HS-5 (cell line): ENCODE measurements around the gene ALDH1A3.

Experiments
- DNase-seq: peaks from one replicate; pipeline ENCODE4 v3.0.0-alpha.2; 2012; ENCODE audit warnings: low read depth

The ALDH1A3 gene

DNA sequence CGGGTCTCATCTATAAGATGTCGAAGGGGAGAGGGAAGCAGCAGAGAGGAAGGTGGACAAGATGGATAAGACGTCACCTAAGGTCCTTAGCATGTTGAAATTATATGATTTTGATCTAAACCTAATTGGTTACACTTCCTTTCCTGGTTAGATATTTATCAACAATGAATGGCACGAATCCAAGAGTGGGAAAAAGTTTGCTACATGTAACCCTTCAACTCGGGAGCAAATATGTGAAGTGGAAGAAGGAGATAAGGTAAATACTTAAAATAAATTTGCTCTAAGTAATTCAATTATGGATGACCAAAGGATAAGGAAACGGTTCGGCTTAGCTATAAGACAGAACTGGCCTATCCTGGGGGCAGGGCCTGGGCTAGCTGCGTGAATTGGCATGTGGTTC, 5.5 kb downstream of the ALDH1A3 start:
- DNase-seq = no peak

DNA sequence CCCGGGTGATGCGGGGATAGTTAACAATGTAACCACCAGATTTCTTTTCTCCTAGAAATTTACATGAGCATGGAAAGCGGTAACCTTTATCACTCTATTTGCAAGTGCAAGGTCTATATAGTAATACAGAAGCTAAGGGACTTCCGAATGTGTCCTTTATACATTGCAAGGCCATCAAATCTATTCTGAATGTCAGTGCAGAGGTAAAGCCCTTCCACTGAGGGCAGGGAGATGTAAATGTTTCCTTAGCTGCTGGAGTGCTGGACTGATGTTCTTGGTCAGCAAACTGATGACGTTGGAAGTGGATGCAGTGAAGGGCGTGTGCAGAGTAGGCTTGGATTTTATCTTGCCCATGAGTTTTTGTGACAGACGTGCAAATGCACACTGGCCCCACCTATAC, 6.2 kb downstream of the ALDH1A3 start:
- no peak for DNase-seq

DNA sequence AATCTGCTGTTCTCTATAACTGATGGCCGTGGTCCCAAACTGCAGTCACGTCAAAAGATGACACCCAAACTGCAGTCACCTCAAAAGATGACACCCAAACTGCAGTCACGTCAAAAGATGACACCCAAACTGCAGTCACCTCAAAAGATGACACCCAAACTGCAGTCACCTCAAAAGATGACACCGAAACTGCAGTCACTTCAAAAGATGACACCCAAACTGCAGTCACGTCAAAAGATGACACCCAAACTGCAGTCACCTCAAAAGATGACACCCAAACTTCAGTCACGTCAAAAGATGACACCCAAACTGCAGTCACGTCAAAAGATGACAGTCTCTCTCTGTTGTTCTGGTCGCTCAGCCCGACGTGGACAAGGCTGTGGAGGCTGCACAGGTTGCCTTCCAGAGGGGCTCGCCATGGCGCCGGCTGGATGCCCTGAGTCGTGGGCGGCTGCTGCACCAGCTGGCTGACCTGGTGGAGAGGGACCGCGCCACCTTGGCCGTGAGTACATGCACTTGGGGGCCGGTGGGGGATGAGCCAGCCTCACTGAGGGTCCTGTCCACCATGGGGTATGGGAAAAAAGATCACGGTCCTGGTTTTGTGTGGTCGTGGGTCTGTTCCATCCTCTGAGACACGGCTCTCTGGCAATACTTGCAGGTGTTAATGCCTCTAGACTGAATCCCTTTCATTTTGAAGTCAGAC, 7.7 kb downstream of the ALDH1A3 start:
- DNase-seq = no peak

DNA sequence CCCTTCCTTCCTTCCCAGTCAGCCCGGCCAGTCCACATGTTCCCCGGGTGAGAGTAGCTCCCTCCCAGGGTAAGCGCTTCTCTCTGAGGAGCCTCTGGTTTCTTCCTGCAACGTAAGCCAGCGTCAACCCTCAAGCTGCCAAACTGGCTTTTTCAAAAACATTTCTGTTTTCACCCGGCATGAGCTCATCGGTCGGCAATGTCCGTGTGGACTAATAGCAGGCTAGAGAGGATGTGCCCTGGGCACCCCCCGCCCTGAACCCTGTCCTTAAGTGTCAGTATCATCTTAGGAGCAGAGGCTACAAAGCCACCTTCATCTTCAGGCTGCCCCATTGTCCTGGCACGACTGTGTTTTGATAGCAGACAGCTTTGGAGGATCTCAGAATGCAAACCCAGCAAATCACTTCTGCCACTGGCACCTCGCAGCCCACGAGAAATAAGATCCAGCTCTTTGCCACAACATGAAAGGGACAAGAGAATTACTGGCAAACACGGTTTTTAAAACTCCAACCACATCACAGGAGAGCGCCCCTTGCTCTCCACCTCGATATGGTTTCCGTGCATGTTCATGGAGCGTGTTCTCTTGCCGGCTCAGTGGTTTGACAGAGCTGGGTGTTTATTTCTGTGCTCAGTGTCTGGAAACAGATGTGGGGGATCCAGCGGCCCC, 9.9 kb downstream of the ALDH1A3 start:
- DNase-seq = peak; percentile 40

DNA sequence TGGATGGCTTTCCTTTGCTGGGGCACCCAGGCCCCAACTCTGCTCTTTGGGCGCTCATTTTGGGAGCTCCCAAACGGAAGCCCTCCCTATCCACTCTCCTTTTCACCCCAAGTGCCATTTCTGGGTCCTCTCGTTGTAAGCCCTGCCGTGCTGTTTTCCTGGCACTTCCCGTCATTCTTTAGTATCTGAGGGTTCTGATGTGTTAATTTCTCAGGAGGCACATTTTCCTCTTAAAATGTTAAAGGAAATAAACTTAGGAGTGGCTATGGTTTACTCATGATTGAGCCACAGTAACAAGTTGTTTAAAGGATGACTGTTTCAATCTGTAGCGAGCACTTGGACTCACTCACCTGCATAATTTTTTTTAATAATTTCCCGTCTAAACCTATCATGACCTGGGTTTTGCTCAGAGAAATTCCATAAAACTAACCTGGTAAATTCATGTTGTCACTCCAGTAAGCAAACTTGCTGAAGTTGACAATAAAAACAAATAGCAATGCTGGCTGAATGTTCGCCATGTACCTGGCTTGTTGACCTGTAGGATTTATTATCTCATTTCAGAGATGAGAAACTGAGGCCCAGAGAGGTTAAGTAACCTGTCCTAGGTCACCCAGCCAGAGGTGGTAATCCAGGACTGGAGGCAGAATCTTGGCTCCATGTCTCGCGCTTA, 10.6 kb downstream of the ALDH1A3 start:
- DNase-seq = no peak

DNA sequence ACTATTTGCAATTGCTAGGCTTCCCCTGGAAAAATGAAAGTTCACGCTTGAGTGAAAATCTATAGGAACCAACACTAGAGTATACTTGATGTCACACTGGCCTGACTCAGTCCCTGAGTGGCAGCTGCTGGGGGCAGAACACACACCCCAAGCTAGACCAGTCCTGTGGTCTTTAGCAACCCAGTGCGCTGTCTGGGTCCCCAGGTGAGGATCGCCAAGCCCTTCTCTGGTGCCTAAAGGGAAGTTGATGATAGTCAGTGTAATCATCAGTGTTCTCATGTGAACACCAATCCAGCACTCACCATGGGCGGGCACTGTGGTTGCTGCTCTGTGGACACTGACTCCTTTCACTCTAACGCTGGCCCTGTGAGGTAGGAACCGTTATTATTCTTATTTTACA, 11.2 kb downstream of the ALDH1A3 start:
- no peak for DNase-seq

DNA sequence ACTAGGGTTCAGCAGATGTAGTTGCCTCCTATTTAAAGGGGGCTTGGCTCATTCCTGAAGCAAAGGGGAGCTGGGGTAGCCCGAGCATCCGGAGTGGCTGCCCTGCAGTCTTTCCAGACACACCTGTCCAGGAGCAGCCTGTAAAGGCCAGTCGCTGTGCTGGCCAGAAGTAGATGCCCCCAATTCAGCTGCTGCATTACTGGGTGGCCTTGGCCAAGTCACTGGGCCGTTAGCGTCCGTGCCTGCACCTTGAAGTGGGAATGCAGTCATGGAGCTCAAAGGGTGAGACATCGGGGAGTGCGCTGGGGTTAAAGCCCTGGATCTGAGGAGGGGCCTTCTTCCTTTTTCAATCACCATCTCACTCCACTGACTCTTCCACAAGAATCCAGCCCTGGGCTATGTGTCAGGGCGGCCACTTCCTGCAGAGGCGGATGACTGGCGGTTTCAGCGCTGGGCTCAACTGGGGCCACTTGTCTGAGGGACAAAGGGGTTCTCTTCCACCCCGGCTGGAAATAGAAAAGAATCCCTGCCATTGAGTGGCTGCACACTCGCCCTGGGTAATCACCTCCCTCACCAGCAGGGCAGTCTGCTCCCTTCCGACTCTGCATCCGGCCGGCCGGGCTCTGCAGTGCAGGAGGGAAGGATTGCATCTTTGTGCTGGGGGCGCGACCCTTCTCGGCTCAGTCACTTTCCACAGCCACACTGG, 11.8 kb downstream of the ALDH1A3 start:
- no peak for DNase-seq

DNA sequence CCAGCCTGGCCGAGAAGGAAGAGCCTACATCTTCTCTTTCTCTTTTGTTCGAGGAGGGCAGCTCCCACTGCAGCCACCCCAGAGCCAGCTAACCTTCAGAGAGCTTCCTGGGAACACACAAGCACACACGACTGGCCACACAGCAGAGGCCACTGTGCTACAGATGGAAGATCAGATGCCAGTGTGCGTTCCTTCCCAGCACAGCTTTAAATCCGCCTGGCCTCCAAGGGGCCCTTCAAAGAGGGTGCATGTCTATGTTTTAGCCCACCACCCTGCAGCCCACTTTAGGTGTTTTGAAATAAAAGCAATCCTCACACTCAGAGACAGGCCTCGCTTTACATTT, 12.4 kb downstream of the ALDH1A3 start:
- DNase-seq = no peak

DNA sequence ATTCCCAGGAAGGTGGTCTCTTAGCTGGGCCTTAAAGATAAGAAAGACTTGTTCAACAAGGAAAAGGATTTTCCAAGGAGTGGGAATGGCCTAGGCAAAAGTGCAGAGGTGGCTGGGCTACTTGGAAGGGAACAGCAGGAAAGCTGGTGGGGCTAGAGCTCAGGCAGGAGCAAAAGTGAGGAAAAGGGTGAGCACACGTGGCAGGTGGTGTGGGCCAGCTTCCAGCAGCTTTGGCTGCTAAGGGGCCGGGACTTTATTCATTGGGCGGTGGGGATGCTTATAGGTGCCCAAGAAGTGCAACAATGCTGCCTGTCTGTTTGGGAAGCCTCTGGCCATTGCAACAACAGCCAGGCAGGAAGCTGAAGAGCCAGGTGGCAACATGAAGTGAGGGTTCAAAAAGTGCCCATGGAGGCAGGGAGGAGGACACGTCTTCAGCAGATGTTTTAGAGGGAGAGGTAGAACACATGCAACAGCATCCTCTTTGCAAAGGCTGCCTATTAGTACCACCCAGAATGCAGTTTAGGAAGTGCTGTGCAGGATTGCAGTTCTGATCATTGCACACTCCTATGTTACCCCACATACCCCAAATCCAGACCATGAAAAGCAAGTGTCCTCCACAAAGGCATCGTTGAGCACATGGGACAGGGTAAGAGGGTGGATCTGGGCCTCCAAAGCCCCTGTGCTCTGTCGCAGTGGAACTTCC, 13.8 kb downstream of the ALDH1A3 start:
- DNase-seq = no peak

DNA sequence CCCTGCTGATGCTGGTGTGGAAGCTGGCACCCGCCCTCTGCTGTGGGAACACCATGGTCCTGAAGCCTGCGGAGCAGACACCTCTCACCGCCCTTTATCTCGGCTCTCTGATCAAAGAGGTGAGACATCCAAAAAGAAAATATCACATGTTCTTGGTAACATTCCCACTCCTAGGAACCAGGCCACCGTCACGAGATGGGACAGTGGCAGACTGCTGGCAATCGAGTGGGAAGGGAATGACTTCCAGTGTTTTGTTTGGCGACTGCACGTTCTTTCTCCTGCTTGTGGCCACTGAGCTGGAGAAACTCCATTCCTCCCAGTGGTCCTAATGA, 14.3 kb downstream of the ALDH1A3 start:
- DNase-seq = no peak

DNA sequence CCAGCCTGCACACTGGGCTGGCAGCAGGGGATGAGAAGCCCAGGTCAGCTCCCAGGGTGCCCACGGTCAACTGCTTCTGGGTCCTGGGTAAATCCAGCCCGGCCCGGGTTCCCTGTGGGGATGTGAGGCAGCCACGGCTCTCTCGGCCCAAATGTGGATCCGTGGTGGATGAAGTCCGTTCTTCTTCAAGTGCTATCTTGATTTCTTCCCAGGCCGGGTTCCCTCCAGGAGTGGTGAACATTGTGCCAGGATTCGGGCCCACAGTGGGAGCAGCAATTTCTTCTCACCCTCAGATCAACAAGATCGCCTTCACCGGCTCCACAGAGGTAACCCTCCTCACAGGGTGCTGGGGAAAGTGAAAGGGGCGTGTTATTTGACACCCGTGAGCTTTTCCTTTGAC, 16.1 kb downstream of the ALDH1A3 start:
- DNase-seq = no peak

DNA sequence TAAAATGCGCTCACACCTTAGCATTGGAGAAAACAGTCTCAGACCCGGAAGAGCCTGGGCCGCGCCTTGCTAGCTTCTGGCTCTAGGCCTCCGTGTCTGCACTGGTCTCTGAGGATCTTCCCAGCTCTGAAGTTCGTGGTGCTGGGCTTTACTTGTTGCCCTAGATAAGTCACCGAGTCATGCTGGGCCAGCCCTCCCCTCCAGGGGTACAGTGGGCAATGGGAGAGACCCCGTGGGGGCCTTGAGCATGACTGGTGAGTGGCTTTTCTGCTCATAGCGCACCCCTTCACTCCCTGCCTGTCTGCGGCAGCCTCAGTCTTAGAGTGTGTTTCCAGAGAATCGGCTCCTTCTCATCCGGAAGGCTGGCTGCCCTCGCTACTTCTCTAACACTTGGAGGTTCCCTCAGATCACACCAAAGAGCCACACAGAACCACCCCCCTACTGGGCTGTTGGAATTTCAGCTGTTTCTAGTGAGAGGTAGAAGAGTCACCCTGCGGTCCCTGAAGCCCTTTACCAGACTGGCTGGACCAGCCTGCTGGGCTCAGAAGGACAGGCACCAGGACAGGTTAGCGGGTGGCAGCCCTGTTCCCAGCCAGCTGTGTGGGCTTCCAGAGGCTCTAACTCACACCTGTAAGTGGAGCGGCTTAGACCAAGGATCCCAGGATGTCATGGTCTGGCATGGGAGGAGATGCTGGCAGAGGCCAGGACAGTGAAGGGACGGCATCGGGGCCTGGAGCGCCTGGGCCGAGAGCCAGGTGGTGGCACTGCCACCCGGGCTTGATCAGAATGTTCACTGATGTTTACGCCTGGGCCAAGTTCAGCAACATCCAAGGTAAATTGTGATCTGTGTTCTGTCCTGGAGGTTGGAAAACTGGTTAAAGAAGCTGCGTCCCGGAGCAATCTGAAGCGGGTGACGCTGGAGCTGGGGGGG, 17.9 kb downstream of the ALDH1A3 start:
- no peak for DNase-seq

DNA sequence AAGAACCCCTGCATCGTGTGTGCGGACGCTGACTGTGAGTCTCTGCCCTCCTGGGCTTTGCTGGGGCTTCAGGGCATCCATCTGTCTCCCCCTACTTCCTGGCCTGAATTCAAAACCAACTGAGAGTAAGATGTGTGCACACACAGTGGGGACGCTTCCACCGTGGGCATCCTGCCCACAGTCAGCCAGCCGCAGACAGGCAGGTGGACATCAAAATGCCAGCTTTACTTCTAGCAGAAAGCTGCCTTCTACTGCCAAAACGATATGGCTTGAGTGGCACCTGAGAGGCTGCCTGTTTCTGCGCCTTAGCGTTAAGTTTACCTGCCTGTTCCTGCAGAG, 18.5 kb downstream of the ALDH1A3 start:
- no peak for DNase-seq

DNA sequence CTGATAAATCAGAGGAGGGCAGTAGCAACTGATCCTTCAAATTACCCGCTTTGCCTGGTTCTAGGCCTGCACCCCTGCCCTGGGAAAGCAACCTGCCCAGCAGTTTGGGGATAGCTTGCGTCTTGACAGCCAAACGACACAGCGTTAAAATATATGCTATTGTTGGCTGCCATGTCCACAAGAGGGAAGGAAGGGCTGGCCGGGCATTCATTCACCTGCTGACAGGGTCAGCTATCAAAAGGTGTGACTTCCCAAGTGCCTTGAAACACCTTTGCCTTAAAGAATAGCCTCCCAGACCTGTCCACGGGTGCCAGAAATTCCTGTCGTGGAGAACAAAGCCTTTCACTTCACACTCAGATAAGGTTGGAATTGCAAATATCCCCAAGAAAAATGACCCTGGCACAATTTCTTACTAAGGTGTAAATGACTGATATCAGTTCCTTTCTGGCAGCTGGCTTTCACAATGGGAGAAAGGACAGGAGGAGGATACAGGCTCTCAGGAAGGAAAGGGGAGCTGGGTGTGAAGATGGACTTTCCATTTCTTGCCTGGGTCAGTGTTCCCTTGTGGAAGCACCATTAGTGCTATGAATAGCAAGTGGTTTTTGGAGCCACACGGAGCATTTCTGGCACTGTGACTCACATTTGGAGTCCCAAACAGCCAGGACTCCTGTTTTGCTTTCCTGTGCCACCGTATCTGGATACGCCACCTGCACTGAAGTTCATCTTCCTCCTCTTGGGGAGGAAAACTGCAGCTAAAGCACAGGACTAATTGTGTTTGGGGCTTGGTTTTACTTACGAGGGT, 19.2 kb downstream of the ALDH1A3 start:
- no peak for DNase-seq

DNA sequence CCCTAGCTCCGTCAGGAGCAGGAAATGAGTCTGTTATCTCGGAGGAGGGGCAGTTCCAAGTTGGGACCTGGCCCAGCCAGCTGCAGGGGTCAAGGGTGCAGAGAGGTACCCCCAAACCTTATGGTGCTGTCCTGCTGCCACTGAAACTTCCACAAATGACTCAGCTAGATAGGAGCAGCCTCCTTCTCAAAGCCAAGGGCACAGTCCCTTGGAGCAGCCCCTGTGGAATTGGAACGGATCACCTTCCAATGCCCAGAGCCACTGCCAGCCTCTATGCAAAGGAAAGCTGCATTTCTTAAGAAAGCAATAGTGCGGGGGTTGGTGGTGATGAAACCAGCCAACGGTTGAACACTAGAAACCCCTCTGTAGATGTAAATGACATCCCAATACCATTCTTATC, 20.0 kb downstream of the ALDH1A3 start:
- no peak for DNase-seq

DNA sequence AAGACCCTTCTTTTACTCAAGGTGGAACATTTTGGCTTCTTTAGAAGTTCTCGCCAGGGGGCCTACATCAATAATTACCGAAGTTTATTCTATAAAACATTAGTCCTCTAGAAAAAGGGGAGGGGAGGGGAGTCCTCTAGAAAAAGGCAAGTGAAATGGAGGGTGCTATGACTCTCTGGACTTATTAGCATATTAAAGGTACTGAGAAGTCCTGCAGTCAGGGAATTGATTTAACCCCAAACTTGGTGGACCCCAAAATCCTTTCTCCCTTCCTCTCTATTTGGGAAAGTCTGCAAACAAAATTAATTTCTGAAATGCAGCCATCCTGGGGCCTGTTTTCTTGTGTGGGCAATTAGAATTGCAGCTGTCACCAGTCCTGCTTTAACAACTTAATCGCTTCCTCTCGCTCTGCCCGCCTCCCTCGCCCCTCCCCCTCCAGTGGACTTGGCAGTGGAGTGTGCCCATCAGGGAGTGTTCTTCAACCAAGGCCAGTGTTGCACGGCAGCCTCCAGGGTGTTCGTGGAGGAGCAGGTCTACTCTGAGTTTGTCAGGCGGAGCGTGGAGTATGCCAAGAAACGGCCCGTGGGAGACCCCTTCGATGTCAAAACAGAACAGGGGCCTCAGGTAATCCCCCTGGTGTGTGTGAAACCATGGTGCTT, 20.6 kb downstream of the ALDH1A3 start:
- DNase-seq = no peak

DNA sequence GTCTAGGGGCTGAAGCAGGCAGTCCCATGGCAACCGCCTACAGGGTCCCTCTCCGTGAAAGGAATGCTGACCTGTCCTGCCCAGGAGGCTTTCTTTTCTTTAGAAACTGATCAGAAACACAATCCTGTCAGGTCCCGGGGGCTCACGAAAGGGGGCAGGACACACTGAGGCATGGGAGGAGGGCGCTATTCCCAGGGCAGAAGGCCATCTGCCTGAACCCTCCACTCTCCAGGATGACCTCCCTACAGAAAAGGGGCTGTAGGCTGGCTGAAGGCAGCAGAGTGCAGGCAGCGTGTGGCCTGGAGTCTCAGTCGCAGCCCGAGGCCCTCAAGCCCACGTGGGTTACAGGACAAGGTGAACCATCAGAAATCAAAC, 21.2 kb downstream of the ALDH1A3 start:
- no peak for DNase-seq

DNA sequence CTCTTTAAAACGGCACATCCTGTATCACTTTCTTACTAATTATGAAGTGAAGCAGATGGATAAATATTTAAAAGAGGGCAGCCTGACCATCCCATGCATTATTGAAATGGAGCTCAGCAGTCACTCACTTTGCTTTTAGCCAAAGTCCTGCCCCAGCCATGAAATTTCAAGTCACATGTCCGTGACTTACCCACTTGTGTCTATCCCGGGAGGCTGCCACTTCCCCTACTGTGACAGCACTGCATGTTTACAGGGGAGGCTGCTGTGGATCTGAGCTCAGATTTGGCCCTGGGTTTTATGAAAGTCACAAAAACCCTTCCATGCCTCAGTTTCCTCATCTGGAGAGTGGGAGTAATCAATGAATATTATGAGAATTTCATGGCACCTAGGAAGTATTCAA, 21.7 kb downstream of the ALDH1A3 start:
- no peak for DNase-seq

DNA sequence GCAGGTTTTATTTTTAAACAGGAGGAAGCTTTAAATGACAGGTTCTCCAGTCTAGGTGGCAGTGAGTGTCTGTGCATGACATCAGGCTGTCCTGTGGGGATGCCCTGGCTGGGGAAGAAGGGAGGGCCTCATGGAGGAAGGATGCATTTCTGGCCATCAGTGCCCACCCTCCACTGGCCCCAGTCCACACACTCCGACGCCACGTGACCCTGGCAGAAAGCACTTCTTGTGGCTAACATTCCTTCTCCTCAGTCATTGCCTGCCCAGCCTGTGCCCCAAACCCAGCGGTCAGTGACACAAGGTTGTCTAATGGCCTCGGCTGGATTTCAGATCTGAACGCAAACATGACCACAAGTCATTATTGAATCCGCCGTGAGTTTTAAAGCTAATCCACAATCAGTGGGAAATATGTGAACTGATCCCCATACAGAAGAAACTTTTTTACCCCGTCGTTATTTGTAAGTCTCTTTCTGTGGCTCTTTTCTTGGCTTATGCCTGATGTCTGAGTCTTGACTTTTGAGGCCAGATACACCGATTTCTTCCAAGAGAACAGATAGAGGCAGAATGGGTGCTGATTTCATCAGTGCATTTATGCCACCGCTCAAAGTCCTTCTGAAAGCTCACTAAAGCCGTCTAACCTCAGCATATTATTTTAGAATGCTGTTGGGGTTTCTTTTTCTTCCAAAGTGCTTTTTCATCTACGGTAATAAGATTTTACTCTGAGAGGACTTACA, 22.2 kb downstream of the ALDH1A3 start:
- DNase-seq = no peak
